DND-41 (cell line): Measurements from ENCODE around the gene FBXL5.

Experiments used
- ATAC-seq: fragments of 200-7000 bp; cut with Tn5 transposase; 3 replicates; pipeline ENCODE4 v1.9.1; 2021; ENCODE audit warnings: low read depth; ENCODE audit not compliant: insufficient read depth
- DNase-seq: peaks from one replicate; pipeline ENCODE4 v3.0.0-alpha.2; 2020
- H2AFZ ChIP-seq: 2 replicates; pipeline ENCODE4 v1.6.0; 2012; ENCODE audit warnings: low read depth, low read length
- H3K27ac ChIP-seq: 2 replicates; pipeline ENCODE4 v1.5.1; 2012; ENCODE audit warnings: low read length, inconsistent platforms
- H3K27me3 ChIP-seq: fragments of 200-600 bp; sonication (generic); 2 replicates; pipeline ENCODE4 v1.6.0; 2012; ENCODE audit warnings: low read length, mild to moderate bottlenecking, inconsistent platforms; ENCODE audit not compliant: insufficient read depth, poor library complexity
- H3K36me3 ChIP-seq: 2 replicates; pipeline ENCODE4 v1.5.1; 2012; ENCODE audit warnings: low read length, inconsistent platforms; ENCODE audit not compliant: insufficient read depth
- H3K4me1 ChIP-seq: 2 replicates; pipeline ENCODE4 v1.5.1; 2012; ENCODE audit warnings: mild to moderate bottlenecking, low read length; ENCODE audit not compliant: insufficient read depth
- H3K4me2 ChIP-seq: 2 replicates; pipeline ENCODE4 v1.6.0; 2012; ENCODE audit warnings: mild to moderate bottlenecking, moderate library complexity, low read length, inconsistent platforms; ENCODE audit not compliant: insufficient read depth
- H3K4me3 ChIP-seq, 2 experiments: fragments of 200-600 bp in 1 of 2; shearing (Covaris generic) in 1 of 2; 2 replicates each; pipeline ENCODE4 v1.5.1; 2012 to 2016; ENCODE audit warnings: inconsistent platforms in 2 of 2, low read length in 2 of 2, mild to moderate bottlenecking in 2 of 2, low read depth in 1 of 2, moderate library complexity in 1 of 2
- H3K79me2 ChIP-seq: 2 replicates; pipeline ENCODE4 v1.6.0; 2012; ENCODE audit warnings: low read length, inconsistent platforms; ENCODE audit not compliant: insufficient read depth
- H3K9ac ChIP-seq: 2 replicates; pipeline ENCODE4 v1.6.0; 2012; ENCODE audit warnings: low read depth, mild to moderate bottlenecking, inconsistent platforms, low read length, moderate library complexity
- H3K9me3 ChIP-seq: 2 replicates; pipeline ENCODE4 v1.5.1; 2012; ENCODE audit warnings: low read length, moderate library complexity, mild to moderate bottlenecking, inconsistent platforms; ENCODE audit not compliant: insufficient read depth, severe bottlenecking
- H4K20me1 ChIP-seq: 2 replicates; pipeline ENCODE4 v1.6.0; 2012; ENCODE audit warnings: low read length; ENCODE audit not compliant: insufficient read depth
- EZH2 ChIP-seq: IDR thresholded peaks from 3 replicates; pipeline ENCODE4 v1.6.1; 2012; ENCODE audit warnings: borderline replicate concordance, low read depth, mild to moderate bottlenecking, moderate library complexity, low read length, inconsistent platforms; ENCODE audit not compliant: severe bottlenecking
- TF ChIP-seq, protein P1 (sequence below): IDR thresholded peaks from 2 replicates; pipeline ENCODE4 v1.5.1; 2012; ENCODE audit warnings: borderline replicate concordance, low read length, moderate library complexity, mild to moderate bottlenecking; ENCODE audit not compliant: poor library complexity, severe bottlenecking; ENCODE audit errors: extremely low read depth

The FBXL5 gene

DNA sequence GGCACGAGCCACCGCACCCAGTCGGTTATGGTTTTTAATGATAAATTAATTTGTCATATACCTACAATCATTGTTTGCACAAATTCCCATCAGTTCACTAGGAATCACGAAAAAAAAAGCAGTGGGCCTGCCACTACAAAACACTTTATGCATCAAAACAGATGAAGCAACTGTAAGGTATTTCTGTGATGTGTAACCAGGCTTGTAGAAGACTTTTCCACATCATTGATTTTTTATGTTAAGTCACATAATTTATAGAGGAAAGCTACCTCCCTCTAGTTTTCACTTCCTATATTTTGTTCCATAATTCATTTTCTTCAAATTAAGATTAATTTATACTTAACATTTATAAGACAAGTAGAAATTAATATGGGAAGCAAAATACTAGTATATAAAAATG lies 19.8 kb upstream of the FBXL5 start:
- H3K27me3 ChIP-seq, result no peaks in the 10 kb centered on the region
- peaks cover 92% of the 10 kb centered on the region for H3K79me2 ChIP-seq
- ATAC-seq, result no peak
- no peak for DNase-seq
- H3K9ac ChIP-seq, result no peak overlapping the region
- H4K20me1 ChIP-seq, result peaks cover 2% of the 10 kb centered on the region; the same call in 1 of the 2 replicates
- peaks cover 24% of the 10 kb centered on the region for H3K36me3 ChIP-seq
- peaks cover 32% of the 10 kb centered on the region for H3K4me1 ChIP-seq
- H3K4me3 ChIP-seq, result no peak overlapping the region
- no peak overlapping the region for H2AFZ ChIP-seq
- no peak overlapping the region for H3K27ac ChIP-seq
- H3K4me2 ChIP-seq, result no peak overlapping the region
- no peaks in the 10 kb centered on the region for H3K9me3 ChIP-seq
- TF ChIP-seq EZH2, result no peak
- TF ChIP-seq, protein P1, sequence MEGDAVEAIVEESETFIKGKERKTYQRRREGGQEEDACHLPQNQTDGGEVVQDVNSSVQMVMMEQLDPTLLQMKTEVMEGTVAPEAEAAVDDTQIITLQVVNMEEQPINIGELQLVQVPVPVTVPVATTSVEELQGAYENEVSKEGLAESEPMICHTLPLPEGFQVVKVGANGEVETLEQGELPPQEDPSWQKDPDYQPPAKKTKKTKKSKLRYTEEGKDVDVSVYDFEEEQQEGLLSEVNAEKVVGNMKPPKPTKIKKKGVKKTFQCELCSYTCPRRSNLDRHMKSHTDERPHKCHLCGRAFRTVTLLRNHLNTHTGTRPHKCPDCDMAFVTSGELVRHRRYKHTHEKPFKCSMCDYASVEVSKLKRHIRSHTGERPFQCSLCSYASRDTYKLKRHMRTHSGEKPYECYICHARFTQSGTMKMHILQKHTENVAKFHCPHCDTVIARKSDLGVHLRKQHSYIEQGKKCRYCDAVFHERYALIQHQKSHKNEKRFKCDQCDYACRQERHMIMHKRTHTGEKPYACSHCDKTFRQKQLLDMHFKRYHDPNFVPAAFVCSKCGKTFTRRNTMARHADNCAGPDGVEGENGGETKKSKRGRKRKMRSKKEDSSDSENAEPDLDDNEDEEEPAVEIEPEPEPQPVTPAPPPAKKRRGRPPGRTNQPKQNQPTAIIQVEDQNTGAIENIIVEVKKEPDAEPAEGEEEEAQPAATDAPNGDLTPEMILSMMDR, result no peak

DNA sequence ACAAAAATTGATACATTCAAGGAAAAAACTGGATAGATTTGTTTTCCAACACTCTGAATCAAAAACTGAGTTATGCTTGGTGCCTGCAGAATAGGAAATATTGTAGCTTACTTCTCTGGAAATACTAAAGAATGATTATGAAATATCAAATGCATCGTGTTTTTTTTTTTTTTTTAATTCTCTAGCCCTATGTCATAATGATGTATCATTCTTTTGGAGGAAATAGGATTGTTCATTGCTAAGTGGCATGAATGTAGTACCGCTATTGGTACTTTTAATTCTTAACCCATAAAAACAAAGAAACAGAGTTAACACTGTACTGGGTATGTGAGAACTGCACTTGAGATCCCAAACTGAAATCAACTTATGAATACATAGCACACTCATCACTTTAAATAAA lies 18.9 kb upstream of the FBXL5 start:
- H3K4me2 ChIP-seq, result no peak overlapping the region
- peaks cover 2% of the 10 kb centered on the region; the same call in 1 of the 2 replicates for H4K20me1 ChIP-seq
- peaks cover 26% of the 10 kb centered on the region for H3K36me3 ChIP-seq
- H3K9ac ChIP-seq, result no peak overlapping the region
- ATAC-seq (no peak), DNase-seq (no peak)
- H3K4me3 ChIP-seq, result no peak overlapping the region
- no peaks in the 10 kb centered on the region for H3K9me3 ChIP-seq
- no peaks in the 10 kb centered on the region for H3K27me3 ChIP-seq
- no peak overlapping the region for H3K27ac ChIP-seq
- no peak overlapping the region for H2AFZ ChIP-seq
- no peak for TF ChIP-seq EZH2
- TF ChIP-seq, protein P1, result no peak
- peaks cover 84% of the 10 kb centered on the region for H3K79me2 ChIP-seq
- H3K4me1 ChIP-seq, result peaks cover 23% of the 10 kb centered on the region

DNA sequence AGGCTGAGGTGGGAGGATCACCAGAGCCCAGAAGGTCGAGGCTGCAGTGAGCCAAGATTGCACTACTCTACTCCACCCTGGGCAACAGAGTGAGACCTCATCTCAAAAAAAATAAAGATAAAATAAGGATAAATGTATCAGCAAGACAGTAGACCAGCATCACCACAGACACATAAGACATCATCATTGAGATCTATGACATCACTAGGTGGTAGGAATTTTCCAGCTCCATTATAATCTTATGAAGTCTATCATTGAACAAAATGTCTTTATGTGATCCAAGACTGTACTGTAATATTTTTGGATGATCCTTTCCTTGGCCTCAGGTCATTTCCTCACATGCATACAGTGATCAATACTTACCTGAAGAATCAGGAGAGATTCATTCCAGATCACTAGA lies 18.2 kb upstream of the FBXL5 start:
- Histone ChIP-seq H3K36me3 (peaks cover 27% of the 10 kb centered on the region), H3K4me3 (no peak overlapping the region), H4K20me1 (peaks cover 2% of the 10 kb centered on the region; the same call in 1 of the 2 replicates), H2AFZ (no peak overlapping the region), H3K27me3 (no peaks in the 10 kb centered on the region), H3K79me2 (peaks cover 77% of the 10 kb centered on the region), H3K4me1 (peaks cover 16% of the 10 kb centered on the region), H3K9me3 (no peaks in the 10 kb centered on the region), H3K27ac (no peak overlapping the region), H3K4me2 (no peak overlapping the region), H3K9ac (no peak overlapping the region)
- DNase-seq, result no peak
- no peak for ATAC-seq
- TF ChIP-seq, protein P1, result no peak

DNA sequence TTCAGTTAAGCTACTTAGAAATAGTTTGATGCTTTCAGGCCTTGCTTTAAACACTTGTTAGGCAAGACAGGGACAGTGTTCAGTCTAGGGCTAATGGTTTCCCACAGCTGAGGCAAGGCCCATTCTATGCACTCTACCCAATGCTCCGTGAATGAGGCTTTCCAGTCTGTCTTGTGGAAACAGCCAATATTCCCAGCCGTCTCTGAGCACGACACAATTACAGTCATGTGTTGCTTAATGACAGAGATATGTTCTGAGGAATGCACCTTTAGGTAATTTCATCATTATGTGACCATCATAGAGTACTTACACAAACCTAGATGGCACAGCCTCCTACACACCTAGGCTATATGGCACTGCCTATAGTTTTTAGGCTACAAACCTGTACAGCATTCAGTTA lies 16.9 kb upstream of the FBXL5 start:
- Histone ChIP-seq H3K9ac (no peak overlapping the region), H4K20me1 (0 out of 2 replicates have a peak, but pooled peaks cover 2% of the 10 kb centered on the region), H3K9me3 (no peaks in the 10 kb centered on the region), H3K27me3 (no peaks in the 10 kb centered on the region), H3K79me2 (peaks cover 65% of the 10 kb centered on the region), H3K27ac (no peak overlapping the region), H3K36me3 (peaks cover 23% of the 10 kb centered on the region), H3K4me3 (no peak overlapping the region), H2AFZ (no peak overlapping the region), H3K4me1 (peaks cover 3% of the 10 kb centered on the region; the same call in 1 of the 2 replicates), H3K4me2 (no peak overlapping the region)
- no peak for ATAC-seq
- DNase-seq, result no peak
- no peak for TF ChIP-seq EZH2
- TF ChIP-seq, protein P1, result no peak
